Medulla oblongata (tissue), 1 donor: ENCODE results near the gene KIRREL2.

Experiments
- DNase-seq: peaks from one replicate; pipeline ENCODE4 v3.0.0-alpha.2; 2015; ENCODE audit errors: extremely low spot score

KIRREL2 gene

DNA sequence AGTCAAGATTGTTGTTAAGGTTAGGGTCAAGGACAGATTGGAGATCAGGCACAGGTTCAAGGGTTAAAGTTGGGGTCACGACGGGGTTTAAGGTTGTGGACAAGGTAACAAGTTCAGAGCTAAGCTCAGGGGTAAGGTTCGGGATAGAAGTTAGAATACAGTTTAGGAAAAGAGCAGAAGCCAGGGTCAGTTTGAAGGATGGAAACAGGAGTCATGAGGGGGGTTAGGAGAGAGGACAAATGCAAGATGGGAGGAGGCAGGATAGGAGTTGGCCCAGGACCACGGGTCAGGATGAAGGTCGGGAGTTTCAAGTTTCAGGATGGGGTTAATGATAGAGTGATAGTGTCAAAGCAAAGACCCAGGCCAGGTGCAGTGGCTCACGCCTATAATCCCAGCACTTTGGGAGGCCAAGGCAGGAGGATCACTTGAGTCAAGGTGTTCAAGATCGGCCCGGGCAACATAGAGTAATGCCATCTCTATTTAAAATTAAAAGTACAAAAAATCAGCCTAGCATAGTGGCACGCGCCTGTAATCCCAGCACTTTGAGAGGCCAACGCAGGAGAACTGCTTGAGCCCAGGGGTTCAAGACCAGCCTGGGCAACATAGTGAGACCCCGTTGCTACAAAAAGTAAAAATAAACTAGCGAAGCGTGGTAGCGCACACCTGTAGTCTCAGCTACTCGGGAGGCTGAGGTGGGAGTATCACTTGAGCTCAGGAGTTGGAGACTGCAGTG is 12.1 kb upstream of the KIRREL2 start:
- no peak for DNase-seq

DNA sequence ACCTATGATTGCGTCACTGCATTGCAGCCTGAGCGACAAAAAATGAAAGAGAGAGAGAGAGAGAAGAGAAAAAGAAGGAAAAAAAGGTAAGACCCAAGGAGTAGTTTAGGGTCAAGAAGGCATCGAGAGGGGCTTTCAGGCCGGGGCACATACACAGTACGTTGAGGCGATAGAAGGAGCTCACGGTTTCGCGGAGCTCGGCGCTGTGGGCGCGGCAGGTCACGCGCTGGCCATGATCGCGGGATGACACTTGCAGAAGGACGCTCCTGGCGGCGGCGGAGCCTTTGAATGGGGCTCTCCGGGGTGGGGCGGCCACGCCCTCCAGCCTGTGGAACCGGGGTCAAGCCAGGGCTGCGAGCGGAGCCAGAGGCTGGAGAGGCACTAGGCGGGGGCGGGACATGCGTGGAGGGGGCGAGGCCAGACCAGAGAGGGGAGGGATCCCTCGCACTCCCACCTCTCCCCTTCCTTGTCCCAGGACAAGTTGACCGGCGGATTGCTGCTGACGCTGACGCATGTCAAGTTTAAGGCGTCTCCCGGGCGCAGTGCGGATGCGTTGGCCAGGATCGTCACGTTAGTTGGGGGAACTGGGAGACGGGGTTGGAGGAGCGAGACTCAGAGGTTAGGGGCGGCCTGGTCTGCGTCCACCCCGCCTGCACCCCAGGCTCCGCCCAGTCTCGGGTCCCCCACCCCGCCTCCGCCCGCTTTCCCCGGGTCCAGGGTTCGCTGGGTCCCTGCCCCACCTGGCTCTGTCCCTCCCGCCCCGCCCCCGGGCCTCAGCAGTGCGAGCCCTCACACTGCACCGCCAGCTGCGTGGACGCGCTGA is 11.3 kb upstream of the KIRREL2 start:
- DNase-seq: no peak

DNA sequence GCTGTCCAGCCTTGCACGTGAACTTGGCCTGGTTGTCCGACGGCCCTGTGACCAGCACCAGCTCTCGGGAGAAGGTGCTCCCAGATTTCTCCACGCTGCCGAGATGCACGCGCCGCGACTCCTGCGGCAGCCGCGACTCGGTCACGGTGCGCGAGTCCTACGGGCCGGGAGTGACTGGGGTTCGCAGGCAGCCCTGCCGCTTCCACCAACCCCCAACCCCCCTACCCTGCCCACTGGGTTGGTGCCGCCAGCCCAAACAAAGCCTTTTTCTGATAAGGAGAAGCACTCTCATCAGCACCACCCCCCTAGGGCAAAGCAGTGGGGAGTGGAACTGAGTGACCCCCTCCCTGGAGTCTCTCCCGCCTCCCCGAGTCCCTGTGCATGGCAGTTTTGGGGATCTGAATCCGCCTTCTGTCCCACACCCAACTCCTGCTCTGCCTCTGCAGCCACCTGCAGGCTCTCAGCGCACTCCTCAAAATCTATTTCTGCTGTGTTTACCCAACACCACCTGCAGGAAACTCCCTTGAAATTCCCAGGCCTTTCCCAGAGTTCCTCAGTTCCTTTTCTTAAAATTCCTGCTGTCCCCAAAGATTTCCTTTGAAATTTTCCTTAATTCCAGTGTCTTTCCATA is 10.6 kb upstream of the KIRREL2 start:
- no peak for DNase-seq

DNA sequence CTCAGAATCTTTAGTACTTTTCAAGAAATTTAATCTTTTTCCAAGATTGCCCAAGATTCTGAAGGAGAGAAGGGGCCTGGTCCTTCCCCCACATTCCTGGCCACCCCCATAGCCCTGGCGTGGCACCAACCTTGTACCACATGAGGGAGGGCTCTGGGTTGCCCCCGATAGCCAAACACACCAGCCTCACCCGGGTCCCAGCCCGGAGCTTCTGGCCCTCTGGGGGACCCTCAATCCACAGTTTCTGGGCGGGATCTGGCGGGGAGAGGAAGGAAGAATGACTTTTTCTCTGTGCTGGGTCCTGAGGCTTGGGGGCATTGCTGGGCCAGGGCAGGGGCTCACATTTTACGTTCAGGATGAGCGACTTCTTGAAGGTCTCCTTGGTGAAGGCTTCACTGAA is 8.8 kb upstream of the KIRREL2 start:
- DNase-seq: no peak

DNA sequence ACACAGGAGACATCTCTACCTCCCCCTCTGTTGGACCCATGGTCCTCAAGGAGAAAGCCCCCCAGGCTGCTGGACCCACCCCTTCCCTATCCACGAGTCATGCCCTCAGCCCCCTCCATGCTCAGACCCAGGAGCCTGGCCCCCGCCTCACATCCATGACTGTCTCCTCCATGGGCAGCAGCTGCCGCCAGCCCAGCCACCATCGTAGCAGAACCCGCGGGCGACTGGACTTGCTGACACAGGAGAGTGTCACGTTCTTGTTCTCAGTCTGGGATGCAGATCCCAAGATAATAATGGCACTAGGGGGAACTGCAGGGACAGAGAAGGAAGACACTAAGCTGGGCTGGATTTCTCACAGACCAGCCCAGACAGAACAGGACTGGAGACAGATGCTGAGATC is 8.2 kb upstream of the KIRREL2 start:
- DNase-seq: no peak

DNA sequence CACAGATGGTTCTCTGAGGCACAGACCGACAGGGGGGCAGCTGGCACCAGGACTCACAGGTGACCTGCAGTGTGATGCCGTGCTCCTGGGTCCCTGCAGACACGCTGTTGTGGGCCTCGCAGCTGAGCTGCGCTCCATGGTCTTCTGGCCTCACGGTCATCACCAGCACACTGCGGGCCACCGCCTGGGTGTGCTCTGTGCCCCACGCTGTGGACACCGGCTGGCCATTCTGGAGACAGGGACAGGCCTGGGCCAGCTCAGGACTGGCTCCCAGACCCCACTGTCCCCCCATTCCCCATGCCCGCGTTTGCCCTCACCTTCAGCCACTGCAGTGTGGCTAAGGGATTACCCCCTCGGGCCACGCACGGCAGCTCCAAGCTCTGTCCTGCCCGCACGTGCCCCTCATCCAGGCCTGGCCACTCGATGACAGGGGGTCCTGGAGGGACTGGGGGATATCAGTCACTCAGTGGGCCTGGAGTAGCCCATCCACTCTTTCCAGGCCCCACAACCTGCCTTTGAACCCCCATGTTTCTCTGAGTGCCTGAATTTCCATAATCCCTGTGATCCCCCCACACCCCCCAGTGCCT is 7.7 kb upstream of the KIRREL2 start:
- no peak for DNase-seq

DNA sequence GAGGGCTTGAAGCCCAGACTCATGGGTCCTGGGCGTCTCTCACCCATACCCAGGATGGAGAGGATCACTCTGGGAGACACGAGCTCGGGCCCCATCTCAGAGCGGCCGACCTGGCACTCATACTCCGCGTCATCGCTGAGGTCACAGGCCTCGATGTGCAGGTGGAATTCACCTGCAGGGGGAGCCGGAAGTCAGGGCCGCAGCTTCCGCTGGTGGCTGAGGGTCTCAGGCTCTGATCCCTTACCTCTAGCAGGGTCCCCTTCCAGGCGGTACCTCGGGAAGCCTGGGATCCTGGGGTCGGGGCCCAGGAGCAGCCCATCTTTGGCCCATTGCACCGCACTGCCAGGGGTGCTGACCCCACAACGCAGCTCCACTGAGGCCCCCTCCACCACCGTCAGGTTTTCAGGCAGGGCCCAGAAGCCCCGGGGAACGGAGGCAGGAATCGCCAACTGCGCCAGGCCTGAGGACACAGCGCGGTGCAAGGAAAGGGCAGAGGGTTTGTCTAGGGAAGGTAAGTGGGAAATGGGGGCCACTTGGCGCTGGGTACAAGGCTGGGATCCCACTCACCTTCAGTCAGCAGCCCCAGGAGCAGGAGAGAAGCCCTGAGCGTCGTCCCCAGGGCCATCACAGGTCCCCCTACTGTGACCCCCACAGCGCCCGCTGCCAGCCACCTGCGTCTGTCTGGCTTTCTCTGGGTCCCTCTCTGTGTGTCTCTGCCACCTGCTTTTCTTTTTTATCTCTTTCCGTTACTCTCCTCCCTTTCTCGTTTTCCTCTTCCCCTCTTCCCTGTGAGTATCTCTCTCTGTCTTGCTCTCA is 5.3 kb upstream of the KIRREL2 start:
- no peak for DNase-seq

DNA sequence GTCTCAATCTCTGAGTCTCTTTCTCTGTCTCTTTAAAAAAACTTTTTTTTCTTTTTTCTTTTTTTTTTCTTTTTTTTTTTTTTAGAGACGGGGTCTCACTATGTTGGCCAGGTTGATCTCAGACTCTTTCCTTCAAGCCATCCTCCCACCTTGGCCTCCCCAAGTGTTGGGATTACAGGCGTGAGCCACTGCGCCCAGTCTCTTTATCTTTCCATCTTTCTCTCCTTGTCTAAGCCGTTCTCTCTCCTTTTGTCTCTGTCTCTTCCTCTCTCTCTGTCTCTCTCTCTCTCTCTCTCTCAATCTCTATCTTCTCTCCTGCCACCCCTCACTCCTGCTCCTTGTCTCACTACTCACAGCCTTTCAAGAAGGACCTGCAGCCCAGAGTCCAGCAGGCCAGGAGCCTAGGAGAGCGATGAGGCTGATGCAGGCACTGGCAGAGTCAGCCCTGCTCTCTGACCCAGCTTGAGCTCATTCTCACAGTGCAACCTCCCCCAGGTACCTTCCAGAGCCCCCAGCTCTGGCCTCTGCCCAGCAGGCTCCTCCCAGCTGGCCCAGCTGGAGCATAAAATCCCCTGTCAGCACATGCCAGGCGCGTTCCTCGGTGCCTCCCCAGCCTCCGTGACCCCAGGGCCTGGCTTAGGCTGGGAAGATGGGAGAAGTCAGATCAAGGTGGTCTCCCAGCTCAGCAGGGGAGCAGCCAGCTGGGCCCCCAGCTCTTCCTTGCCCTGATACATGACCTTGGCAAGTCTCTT is 4.5 kb upstream of the KIRREL2 start, which contains the start of gene NPHS1:
Gene NPHS1 (minus strand): TSS at position 476 of the 752 bp plus-strand sequence. CDS start 667 bp downstream, outside the sequence.
- DNase-seq: no peak

DNA sequence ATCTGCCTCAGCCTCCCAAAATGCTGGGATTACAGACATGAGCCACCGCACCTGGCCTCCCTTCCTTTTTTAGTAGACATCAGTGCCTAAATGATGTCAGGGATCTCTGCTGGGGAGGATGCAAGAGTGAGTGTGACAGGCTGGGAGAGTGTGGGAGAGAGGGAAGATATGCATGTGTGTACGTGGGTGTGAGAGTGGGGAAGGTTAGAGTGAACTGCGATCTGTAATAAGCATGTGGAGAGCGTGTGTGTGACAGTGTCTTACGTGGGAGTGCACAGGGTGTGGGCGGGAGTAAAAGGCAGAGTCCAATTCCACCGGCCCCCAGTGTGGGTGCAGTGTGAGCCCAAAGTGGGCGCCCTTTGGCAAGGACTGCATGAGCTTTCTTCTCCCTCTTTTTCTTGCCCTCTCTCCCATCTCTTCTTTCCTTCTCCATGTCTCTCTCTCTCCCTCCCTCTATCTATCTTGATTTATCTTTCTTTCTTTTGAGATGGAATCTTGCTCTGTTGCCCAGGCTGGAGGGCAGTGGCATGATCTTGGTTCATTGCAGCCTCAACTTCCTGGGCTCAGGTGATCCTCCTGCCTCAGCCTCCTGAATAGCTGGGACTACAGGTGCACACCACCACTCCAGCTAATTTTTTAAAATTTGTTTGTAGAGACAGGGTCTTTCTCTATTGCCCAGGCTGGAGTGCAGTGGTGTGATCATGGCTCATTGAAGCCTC is 3.5 kb upstream of the KIRREL2 start:
- DNase-seq: no peak

DNA sequence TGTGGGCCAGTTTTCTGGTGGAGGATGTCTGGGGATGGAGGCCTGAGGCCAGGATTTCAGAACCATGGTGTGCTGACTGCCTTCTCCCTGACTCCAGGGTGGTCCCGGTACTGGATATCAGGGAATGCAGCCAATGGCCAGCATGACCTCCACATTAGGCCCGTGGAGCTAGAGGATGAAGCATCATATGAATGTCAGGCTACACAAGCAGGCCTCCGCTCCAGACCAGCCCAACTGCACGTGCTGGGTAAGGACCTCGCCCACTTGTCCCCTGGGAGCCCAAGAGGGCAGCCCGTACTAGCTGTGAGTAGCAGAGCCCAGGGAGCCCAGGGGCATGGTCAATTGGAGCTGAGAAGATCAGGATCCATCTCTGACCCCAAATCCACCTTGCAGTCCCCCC is 1.6 kb downstream of the KIRREL2 start:
- no peak for DNase-seq

DNA sequence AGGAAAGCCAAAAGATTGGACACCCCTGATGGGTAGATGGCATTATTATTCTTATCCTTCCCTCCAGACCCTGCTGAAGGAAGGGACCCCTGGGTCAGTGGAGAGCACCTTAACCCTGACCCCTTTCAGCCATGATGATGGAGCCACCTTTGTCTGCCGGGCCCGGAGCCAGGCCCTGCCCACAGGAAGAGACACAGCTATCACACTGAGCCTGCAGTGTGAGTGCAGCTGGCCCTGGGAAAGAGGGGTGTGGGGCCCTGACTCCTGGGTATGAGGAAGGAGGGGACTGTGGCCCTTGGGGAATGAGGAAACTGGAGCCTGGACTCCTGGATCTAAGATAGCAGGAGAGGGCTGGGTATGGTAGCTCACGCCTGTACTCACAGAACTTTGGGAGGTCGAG is 2.7 kb downstream of the KIRREL2 start:
- no peak for DNase-seq

DNA sequence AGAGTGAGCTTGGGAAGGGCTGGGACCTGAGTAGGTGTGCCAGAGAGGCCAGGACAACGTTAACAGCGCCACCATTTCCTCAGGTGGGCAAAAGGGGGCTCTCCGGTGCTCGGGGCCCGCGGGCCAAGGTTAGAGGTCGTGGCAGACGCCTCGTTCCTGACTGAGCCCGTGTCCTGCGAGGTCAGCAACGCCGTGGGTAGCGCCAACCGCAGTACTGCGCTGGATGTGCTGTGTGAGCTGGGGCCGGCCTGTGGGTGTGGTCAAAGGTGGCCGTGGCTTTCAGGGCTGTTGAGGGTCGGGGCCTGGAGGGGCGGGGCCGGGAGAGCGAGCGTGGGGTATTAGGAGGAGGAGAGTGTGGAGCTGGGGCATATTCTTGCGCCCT is 3.7 kb downstream of the KIRREL2 start:
- DNase-seq: no peak

DNA sequence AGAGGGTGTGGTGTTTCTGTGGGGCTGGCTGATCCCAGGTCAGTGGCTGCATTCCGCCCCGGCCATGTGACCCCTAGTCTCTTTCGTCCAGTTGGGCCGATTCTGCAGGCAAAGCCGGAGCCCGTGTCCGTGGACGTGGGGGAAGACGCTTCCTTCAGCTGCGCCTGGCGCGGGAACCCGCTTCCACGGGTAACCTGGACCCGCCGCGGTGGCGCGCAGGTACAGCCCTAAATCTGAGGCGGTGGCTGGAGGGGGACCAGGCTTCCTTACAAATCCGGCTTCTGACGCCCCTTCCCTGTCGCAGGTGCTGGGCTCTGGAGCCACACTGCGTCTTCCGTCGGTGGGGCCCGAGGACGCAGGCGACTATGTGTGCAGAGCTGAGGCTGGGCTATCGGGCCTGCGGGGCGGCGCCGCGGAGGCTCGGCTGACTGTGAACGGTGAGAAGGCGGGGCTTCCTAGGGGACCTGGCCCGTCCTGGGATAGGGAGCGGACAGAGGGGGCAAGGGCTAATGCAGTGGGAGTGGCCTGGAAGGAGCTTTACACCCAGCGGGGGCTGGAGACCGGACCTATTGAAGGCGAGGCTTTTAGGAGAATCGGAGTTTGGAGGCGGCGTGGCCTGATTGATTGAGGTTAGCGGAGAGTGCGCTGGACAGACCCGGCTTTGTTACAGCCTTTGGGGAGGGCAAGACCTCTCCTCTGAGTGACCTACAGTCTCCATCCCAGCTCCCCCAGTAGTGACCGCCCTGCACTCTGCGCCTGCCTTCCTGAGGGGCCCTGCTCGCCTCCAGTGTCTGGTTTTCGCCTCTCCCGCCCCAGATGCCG is 4.3 kb downstream of the KIRREL2 start:
- no peak for DNase-seq

DNA sequence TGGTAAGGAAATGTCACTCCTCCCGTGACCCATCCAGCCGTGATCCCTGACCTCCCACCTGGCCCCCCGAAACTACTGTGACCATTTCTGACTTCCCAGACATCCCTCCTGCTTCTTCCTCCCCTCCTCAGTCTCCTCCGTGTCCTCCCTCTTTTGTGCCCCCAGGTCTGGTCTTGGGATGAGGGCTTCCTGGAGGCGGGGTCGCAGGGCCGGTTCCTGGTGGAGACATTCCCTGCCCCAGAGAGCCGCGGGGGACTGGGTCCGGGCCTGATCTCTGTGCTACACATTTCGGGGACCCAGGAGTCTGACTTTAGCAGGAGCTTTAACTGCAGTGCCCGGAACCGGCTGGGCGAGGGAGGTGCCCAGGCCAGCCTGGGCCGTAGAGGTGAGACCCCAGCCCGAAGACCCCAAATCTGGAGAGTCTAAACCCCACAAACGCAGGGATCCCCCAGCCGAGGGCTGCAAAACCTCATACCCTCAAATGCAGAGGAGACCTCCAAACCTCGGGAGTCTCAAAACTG is 5.0 kb downstream of the KIRREL2 start:
- no peak for DNase-seq

DNA sequence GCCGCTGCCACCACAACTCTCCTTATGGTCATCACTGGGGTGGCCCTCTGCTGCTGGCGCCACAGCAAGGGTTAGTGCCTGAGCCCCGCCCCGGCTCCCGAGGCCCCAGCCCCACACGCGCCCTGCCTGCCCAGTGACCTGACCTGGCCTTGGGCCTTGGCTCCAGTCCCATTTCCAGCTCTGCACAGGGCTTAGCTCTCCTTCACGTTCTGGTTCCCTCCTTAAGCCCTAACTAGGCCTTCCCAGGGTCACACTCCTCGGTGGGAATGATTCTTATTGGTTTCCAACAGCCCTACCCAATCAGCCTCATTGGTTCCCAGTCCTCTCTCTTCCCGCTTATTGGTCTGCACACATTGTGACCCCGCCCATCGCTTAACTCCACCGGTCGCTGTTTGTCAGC is 5.8 kb downstream of the KIRREL2 start:
- DNase-seq: no peak

DNA sequence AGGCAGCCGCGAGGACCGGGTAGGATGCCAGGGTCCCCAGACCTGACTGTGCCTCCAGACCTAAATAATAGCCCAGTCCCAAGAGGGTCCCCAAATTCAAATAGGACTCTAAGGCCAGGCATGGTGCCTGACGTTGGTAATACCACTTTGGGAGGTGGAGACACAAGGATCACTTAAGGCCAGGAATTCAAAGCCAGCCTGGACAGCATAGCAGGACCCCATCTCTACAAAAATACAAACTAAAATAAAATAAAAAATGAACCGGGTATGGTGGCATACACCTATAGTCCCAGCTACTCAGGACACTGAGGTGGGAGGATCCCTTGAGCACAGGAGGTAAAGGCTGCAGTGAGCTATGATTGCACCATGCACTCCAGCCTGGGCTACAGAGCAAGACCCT is 6.3 kb downstream of the KIRREL2 start:
- no peak for DNase-seq

DNA sequence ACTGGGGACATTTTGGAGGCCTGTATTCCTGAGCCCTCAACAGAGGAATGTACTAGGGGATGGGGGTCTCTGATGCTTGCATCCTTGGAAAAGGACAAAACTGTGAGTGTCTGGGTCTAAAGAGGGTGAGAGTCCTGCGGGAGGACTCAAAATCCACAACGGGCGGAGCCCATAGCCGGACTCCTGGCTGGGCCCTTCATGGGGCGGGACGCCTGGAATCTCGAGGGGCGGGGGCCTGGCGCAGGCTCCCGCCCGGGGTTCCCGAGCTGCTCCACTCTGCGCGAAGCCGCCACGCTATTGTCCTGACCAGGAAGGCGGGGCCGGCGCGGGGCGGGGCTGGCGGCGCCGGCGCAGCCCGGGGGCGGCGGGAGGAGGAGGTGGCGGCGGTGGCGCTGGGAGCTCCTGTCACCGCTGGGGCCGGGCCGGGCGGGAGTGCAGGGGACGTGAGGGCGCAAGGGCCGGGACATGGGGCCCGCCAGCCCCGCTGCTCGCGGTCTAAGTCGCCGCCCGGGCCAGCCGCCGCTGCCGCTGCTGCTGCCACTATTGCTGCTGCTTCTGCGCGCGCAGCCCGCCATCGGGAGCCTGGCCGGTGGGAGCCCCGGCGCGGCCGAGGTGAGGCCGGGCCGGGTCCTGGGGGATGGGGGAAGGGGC is 11.6 kb downstream of the KIRREL2 start, which contains the start of gene APLP1:
Gene APLP1 (plus strand): TSS at position 403 of the 651 bp plus-strand sequence. CDS start 63 bp downstream, at position 466.
- DNase-seq: peak; percentile 87

DNA sequence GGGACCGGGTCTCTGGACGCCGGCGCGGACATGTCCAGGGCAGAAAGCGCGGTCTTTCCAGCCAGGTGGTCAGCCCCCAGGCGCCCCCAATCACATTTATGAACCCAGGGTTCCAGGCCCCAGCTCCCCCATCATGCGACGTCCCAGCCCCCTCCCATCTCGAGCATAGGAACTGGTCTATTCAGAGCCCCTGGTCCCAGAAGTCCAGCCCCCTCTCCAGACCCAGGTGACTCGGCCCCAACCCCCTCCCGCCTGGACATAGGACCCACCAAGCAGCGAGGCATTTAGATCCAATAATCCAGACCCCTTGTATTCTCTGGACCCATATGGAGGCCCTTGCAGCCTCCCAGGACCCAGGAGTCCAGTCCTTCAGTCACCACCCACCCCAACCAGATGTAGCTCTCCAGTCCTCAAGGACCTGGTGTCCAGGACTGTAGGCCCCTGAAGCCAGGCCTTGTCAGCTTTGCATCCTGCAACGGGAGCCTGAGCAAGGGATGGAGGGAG is 12.2 kb downstream of the KIRREL2 start:
- no peak for DNase-seq
